ENCODE results near the gene UBXN11.
"Not testable (repeated sequence)": the region's sequence is repeated elsewhere in the genome, so short reads cannot be mapped to it uniquely, and the experiment has no call there.

UBXN11 gene

DNA sequence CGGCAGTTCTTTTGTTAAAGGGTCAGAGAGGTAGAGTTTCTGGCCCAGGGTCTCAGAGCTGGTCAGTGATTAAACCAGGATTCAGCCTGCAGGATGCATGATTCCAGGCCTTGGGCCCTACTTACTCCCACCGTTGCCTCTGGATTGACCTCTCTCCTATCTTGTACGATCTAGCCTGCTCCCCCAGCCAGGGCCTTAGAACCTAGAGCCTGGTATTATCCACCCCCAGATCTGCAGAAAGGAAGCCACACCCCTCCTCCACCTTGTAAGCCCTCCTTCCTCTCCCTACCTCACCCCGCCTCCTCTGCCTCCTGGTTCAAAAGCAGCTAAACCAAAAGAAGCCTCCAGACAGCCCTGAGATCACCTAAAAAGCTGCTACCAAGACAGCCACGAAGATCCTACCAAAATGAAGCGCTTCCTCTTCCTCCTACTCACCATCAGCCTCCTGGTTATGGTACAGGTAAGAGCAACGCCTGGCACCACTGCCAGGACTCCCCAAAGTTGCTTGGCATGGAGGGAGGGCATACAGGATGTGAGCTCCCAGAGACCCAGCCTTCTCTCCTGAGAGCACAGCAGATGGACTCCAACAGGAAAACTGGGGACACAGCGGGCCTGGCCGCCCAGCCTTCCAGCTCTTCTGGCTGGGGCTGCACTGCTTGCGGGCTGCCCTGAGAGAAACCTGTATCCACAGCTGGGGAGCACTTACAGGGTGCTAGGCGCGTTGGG, 11.3 kb upstream of the UBXN11 start, which contains the start of gene CD52:
TSS of gene CD52 (plus strand) at position 347 of the 726 bp plus-strand sequence. CDS start at position 407, 60 bp downstream.
- FAIRE-seq (peak; percentile 99), DNase-seq (ENCODE audit: insufficient read length) (peak; percentile 76)
- TF ChIP-seq TAF1 (IDR thresholded peaks at IDR 0.05; ENCODE audit: borderline replicate concordance, low read depth, low read length), result no peak
- TF ChIP-seq POLR2A (IDR thresholded peaks at IDR 0.05; ENCODE audit: low read depth, low read length), result peak; percentile 81
- TF ChIP-seq POLR2AphosphoS5 (IDR thresholded peaks at IDR 0.05; ENCODE audit: low read depth, low read length), result peak; percentile 75

DNA sequence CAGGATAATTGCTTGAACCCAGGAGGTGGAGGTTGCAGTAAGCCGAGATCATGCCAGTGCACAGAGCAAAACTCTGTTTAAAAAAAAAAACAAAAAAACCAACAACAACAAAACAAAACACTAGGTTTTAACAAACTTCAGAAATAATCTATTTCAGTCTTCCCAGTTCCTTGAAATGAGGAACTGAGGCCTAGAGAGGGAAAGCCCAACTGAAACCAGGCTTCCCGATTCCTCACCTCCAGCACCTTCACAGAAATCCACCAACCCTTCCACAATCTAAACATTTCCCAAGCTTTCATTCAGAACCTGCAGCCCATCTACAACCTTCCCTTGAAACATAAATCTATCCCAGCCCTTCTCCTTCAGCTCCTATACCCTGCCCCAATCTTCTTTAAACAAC, 10.7 kb upstream of the UBXN11 start:
- no peak for TF ChIP-seq TAF1 (IDR thresholded peaks at IDR 0.05; ENCODE audit: borderline replicate concordance, low read depth, low read length)
- TF ChIP-seq POLR2A (IDR thresholded peaks at IDR 0.05; ENCODE audit: low read depth, low read length), result no peak
- TF ChIP-seq POLR2AphosphoS5 (IDR thresholded peaks at IDR 0.05; ENCODE audit: low read depth, low read length), result no peak
- FAIRE-seq, result no peak
- DNase-seq (ENCODE audit: insufficient read length), result no peak

DNA sequence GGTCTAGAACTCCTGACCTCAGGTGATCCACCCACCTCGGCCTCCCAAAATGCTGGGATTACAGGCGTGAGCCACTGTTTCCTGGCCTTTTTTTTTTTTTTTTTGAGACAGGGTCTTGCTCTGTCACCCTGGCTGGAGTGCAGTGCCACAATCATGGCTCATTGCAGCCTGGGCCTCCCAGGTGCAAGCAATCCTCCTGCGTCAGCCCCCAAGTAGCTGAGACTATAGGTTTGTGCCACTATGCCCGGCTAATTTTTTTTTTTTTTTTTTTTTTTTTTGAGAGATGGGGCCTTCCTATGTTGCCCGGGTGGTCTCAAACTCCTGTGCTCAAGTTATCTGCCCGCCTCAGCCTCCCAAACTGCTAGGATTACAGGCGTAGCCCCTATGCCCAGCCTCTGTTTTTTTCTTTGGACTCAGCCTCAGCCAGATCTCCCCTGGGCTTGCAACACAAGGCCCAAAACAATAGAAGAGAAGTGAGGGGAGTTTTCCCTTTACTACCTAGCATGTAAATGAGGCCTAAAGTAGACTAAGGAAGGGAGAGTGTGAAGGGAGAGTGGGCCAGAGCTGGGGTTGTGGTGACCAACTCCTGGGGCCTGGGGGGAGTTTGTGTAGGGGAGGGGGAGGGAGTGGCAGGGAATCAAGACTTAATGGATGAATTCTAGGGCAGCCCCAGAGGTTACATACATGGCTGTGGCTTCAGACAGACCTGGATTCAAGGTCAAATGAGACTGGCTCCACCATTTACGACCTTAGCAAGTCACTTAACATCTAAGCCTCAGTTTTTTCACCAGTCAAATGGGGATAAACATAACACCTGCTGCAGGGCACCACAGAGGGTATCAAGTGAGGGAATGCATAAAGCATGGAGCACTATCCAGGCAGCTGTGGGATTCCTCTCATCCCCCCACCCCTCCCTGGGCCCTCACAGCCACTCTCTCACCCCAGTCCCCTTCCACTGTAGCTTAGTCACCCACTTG, 9.7 kb upstream of the UBXN11 start:
- TF ChIP-seq POLR2AphosphoS5 (IDR thresholded peaks at IDR 0.05; ENCODE audit: low read depth, low read length), result no peak
- no peak for TF ChIP-seq POLR2A (IDR thresholded peaks at IDR 0.05; ENCODE audit: low read depth, low read length)
- TF ChIP-seq TAF1 (IDR thresholded peaks at IDR 0.05; ENCODE audit: borderline replicate concordance, low read depth, low read length), result no peak
- FAIRE-seq (peak; percentile 93), DNase-seq (ENCODE audit: insufficient read length) (no peak)

DNA sequence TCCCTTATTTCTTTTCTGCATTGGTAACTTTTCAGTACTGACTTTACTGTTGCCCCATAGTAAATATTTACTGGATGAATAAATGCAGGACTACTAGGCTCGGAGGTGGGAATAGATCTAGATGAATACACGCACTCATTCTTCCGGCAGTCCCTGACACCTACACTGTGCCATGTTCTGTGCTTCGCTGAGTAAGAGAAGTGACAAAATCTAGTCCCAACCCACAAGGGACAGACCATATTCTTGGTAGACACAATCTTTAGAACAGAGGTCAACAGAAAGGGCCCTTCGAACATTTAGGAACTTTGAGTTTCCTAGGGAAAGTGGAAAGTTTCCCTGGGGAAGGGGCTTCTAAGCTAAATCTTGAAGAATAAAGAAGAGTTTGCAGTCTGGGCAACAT, 8.1 kb upstream of the UBXN11 start:
- no peak for TF ChIP-seq POLR2A (IDR thresholded peaks at IDR 0.05; ENCODE audit: low read depth, low read length)
- TF ChIP-seq POLR2AphosphoS5 (IDR thresholded peaks at IDR 0.05; ENCODE audit: low read depth, low read length), result no peak
- no peak for TF ChIP-seq TAF1 (IDR thresholded peaks at IDR 0.05; ENCODE audit: borderline replicate concordance, low read depth, low read length)
- FAIRE-seq, result no peak
- DNase-seq (ENCODE audit: insufficient read length), result no peak

DNA sequence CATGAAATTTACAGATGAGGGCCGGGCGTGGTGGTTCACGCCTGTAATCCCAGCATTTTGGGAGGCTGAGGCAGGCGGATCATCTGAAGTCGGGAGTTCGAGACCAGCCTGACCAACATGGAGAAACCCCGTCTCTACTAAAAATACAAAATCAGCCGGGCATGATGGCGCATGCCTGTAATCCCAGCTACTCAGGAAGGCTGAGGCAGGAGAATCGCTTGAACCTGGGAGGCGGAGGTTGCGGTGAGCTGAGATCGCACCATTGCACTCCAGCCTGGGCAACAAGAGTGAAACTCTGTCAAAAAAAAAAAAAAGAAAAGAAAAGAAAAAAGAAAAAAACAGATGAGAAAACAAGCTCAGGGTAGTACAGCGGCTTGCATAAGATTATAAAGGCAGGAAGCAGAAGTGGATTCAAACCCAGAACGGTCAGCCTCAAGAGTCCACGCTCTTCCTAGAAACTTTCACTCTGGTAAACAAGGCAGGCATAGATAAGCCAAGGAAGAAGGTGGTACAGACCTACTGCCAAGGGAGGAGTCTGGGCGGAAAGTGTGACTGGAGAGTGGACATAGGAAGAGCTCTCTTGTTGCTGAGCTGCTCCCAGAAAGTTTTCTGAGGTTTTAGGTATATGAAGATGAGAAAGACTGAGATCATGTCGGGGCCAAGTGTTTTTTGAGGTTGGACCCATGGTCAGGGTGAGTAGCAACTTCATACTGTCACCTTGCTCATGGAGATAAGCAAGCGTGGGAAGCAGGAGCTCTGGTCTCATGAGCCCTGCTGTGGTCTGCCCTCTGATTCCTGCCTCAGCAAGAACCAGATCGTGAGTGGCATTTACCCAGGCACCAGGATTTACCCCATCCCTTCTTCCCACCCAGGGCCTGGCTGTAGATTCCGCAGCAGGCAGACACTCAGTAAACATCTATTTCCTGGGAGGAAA, 1.8 kb upstream of the UBXN11 start:
- DNase-seq (ENCODE audit: insufficient read length); FAIRE-seq: not testable (repeated sequence)

DNA sequence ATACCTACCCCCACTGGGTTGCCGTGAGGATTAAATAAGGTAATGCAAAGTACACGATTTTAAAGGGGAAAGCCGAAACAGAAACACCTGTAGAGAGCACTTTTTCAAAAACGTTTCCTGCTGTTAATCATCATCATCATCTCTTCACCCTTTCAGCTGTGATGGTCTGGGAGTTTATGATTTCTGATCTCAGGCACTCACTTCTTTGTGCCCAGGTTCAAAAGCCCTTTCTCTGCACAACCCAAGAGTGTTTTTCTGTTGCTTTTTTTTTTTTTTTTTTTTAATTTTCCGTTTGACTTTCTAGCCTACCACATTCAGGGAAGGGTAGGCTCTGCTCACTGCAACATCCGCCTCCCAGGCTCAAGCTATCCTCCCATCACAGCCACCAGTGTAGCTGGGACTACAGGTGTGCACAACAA, 936 bp upstream of the UBXN11 start:
- TF ChIP-seq POLR2AphosphoS5 (IDR thresholded peaks at IDR 0.05; ENCODE audit: low read depth, low read length) (no peak), TAF1 (IDR thresholded peaks at IDR 0.05; ENCODE audit: borderline replicate concordance, low read depth, low read length) (no peak), POLR2A (IDR thresholded peaks at IDR 0.05; ENCODE audit: low read depth, low read length) (no peak)
- DNase-seq (ENCODE audit: insufficient read length) (no peak), FAIRE-seq (no peak)

DNA sequence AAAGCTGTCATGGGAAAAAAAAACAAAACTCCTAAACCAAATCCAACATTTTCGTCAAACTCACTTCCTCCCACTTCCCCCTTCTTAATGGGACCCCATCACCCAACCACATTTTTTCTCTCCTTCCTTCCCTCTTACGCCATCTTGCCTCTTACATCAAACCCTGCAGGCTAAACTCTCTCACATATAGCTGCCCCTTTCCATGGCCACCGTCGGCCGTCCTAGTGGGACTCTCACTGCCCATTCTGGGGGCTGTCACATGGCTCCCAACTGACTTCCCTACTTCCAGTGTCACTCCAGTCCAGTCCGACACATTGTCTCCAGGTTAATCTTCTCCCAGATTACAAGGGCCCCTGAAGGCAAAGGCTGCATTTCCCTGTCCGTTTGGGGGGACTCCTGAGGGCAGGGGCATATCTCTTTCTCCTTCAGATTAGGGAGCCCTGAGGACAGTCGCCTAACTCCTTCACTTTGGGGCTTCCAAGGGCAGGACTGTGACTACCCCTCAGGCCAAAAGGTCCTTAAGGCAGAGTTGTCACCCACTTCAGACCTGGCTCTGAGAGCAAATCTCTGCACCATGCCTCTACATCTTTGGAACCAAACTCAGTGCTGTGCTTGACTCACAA, 658 bp downstream of the UBXN11 start:
- no peak for FAIRE-seq
- DNase-seq (ENCODE audit: insufficient read length), result no peak
- TF ChIP-seq TAF1 (IDR thresholded peaks at IDR 0.05; ENCODE audit: borderline replicate concordance, low read depth, low read length) (no peak), POLR2AphosphoS5 (IDR thresholded peaks at IDR 0.05; ENCODE audit: low read depth, low read length) (no peak), POLR2A (IDR thresholded peaks at IDR 0.05; ENCODE audit: low read depth, low read length) (no peak)

DNA sequence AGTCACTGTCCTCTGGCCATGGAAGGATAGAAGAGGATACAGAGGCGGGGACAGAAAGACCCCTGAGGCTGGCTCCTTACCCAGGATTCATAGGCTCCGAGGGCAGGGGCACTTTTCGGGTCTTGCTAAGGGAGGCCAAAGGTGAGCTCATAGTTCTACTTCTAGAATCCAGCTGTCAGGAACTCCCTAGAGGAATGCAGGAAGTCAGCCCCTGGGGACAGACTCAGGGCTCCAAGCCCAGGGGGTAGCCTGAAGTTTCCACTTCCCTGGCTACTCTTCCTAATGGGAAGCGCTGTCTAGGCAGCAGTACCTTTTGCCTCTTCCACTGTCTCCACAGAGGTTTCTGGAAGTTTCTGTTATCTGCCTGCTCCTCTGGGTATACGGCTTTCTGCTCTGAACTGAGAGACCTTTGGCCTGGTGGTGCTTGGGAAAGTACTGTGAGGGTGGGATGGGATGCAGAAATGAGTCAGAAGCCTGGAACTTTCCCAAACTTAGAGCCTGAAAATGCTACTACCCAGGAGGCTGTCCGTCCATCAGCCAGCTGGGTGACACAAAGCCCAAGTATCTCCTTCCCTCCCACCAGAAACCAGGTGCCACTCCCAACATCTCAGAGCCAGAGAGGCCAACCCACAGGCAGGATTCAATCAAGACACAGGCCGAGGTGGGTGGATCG, 3.6 kb downstream of the UBXN11 start:
- FAIRE-seq (no peak), DNase-seq (ENCODE audit: insufficient read length) (no peak)
- TF ChIP-seq TAF1 (IDR thresholded peaks at IDR 0.05; ENCODE audit: borderline replicate concordance, low read depth, low read length), result no peak
- TF ChIP-seq POLR2AphosphoS5 (IDR thresholded peaks at IDR 0.05; ENCODE audit: low read depth, low read length), result no peak
- TF ChIP-seq POLR2A (IDR thresholded peaks at IDR 0.05; ENCODE audit: low read depth, low read length), result no peak

DNA sequence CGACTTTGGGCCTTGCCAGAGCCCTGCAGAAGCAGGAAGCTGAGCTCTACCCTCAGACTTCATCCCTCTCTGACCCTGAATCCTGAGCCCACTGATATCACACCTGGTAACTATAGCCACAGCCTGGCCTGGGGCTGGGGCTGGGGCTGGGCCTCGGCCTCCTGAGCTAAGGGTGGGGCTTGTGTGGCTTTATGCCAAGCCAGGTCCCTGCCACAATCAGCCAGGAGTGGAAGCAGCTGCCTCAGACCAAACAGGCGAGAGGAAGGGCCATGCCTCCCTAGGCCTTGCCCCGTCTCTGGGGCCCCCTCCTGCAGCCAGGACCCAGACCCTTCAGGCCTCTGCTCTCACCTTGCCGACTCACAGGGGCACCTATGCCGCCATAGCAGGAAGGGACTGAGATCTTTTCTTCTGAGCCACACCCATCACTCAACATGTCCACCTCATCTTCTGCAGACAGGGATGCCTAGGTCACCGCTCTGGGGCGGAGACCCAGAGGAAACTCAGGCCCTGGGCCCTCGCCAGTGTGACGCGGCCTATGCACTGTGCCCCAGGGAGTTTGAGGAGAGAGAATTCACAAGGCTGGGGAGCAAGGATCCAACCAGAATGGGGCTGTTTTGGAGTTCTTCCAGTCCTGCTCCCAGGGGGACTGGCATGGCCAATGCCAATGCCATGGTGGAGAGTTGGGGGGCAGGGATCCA, 5.7 kb downstream of the UBXN11 start:
- FAIRE-seq (no peak), DNase-seq (ENCODE audit: insufficient read length) (no peak)
- TF ChIP-seq POLR2AphosphoS5 (IDR thresholded peaks at IDR 0.05; ENCODE audit: low read depth, low read length) (no peak), TAF1 (IDR thresholded peaks at IDR 0.05; ENCODE audit: borderline replicate concordance, low read depth, low read length) (no peak), POLR2A (IDR thresholded peaks at IDR 0.05; ENCODE audit: low read depth, low read length) (no peak)

DNA sequence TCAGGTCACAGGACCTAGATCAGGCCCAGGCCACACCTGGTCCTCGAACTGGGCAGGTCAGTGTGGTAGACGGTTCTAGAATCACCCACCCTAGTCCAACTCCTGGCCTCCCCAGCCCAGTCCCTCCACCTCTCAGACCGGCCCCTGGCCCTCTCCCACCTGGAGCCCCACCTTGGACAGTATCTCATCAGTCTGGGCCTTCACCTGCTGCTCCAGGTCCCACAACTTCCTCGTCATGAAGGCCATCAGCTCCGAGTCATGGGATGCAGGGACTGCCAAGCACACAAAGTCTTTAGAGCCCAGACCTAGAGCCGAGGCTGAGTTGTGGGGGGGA, 8.7 kb downstream of the UBXN11 start:
- no peak for TF ChIP-seq POLR2A (IDR thresholded peaks at IDR 0.05; ENCODE audit: low read depth, low read length)
- no peak for TF ChIP-seq TAF1 (IDR thresholded peaks at IDR 0.05; ENCODE audit: borderline replicate concordance, low read depth, low read length)
- no peak for TF ChIP-seq POLR2AphosphoS5 (IDR thresholded peaks at IDR 0.05; ENCODE audit: low read depth, low read length)
- FAIRE-seq, result no peak
- DNase-seq (ENCODE audit: insufficient read length), result no peak

All from GM12892 (cell line).